Ovary (tissue), 3 donors: ENCODE results near the gene YJEFN3.

Experiments used
- CTCF ChIP-seq, 3 donors: fragments of 450-650 bp in 2 of 3; fragments of 200-600 bp in 1 of 3; IDR thresholded peaks; one replicate each; pipeline versions ENCODE4 v1.5.1 to v1.8.0; 2016 to 2022; ENCODE audit warnings: antibody characterized with exemption in 3 of 3, mild to moderate bottlenecking in 1 of 3
- EP300 ChIP-seq: sonication (generic); formaldehyde crosslinking; IDR thresholded peaks from one replicate; pipeline ENCODE4 v1.6.1; 2017; ENCODE audit warnings: antibody characterized with exemption
- donor health status: DM: no; HTN: no; CAD: no.

GRCh38 chr19:19527674-19528625 is 761 bp upstream of the YJEFN3 start:
- TF ChIP-seq CTCF (IDR thresholded peaks at IDR 0.05), result no peak
- no peak for TF ChIP-seq EP300
